ENCODE data around the gene GABRG3.

DNA sequence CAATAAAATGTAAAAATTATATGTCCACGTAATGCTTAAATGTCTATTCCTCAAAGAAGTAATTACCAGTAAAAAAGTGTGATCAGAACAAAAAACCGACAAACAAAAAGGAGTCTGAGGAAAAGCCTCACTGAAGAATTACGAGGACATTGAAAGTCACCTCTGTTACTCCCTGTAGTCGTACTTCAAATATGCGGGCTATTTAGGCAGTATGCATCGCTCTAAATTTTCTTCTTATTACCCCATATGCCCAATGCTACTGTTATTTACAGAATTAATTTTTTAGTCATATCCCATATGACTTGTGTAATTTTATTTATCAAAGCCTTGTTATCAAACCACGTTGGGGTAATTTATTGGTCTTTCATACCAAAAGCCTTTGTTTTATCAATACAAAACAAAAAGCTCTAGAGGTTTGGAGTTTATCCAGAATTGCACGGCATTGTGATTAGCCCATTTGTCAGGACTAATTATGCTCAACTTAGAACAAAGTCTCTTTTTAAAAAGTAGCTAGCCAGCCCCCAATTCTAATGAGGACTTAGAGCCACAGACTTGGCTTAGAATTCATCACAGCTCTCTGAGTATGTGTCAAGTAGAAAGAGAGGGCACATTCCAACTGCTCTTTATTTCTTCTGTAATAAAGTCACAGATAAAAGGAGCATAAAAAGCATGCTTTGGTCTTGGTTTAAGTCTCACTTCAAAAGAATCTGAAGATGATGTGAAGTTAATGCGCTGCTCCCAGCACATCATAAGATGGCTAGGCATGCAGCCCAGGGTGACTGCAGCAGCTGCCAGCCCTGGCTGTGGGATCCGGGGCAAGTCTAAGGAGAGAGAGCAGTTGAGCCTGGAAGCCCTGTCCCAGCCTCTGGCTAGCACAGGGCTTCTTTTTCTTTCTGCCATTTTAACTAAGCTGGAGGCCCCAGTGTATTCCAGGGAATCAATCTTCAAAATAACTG is 521.0 kb downstream of the GABRG3 start:
- TF ChIP-seq ZFP30 (CRISPR knock-in tag; IDR thresholded peaks at IDR 0.05; ENCODE audit: borderline replicate concordance) (no peak), EP300 (IDR thresholded peaks at IDR 0.05; ENCODE audit: low read length) (no peak), MECOM (CRISPR knock-in tag; IDR thresholded peaks at IDR 0.05) (no peak), POLR2A (conservative IDR thresholded peaks at IDR 0.05) (no peak), ZNF232 (CRISPR knock-in tag; IDR thresholded peaks at IDR 0.05) (no peak)
- TF ChIP-seq, protein P1, sequence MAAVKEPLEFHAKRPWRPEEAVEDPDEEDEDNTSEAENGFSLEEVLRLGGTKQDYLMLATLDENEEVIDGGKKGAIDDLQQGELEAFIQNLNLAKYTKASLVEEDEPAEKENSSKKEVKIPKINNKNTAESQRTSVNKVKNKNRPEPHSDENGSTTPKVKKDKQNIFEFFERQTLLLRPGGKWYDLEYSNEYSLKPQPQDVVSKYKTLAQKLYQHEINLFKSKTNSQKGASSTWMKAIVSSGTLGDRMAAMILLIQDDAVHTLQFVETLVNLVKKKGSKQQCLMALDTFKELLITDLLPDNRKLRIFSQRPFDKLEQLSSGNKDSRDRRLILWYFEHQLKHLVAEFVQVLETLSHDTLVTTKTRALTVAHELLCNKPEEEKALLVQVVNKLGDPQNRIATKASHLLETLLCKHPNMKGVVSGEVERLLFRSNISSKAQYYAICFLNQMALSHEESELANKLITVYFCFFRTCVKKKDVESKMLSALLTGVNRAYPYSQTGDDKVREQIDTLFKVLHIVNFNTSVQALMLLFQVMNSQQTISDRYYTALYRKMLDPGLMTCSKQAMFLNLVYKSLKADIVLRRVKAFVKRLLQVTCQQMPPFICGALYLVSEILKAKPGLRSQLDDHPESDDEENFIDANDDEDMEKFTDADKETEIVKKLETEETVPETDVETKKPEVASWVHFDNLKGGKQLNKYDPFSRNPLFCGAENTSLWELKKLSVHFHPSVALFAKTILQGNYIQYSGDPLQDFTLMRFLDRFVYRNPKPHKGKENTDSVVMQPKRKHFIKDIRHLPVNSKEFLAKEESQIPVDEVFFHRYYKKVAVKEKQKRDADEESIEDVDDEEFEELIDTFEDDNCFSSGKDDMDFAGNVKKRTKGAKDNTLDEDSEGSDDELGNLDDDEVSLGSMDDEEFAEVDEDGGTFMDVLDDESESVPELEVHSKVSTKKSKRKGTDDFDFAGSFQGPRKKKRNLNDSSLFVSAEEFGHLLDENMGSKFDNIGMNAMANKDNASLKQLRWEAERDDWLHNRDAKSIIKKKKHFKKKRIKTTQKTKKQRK (IDR thresholded peaks at IDR 0.05; ENCODE audit: borderline replicate concordance, low read depth, low read length): no peak

Data from K562 (cell line).